H1 (cell line): Measurements from ENCODE around the gene ISM1. TPM values are rescaled to one million over a fixed set of nuclear protein-coding genes. Genes with fewer than 3 reads are reported as not detected.

Source experiments
- CTCF ChIA-PET: fragments of 300-600 bp; sonication (Branson Sonifier 250); formaldehyde crosslinking; loops from one replicate; lab custom pipeline; 2021; ENCODE audit not compliant: partially characterized antibody; lab: Charles Lee
- POLR2A ChIA-PET: fragments of 300-600 bp; sonication (Branson Sonifier 250); formaldehyde crosslinking; loops from one replicate; lab custom pipeline; 2021; ENCODE audit warnings: inconsistent platforms; ENCODE audit not compliant: partially characterized antibody; lab: Charles Lee
- DNase-seq, 2 experiments: peaks; one replicate each; pipeline versions ENCODE4 v3.0.0 to v3.0.0-alpha.2; 2010 to 2022; ENCODE audit warnings: low spot score in 2 of 2, low read depth in 1 of 2, mixed read lengths in 1 of 2
- FAIRE-seq: peaks from 2 replicates; lab custom pipeline; 2011; peaks lifted over from hg19 to GRCh38; lab: Jason Lieb, UNC
- H2AFZ ChIP-seq: 2 replicates; pipeline ENCODE4 v1.8.1; 2012; ENCODE audit warnings: low read length, inconsistent platforms
- H2AK5ac ChIP-seq: 2 replicates; pipeline ENCODE4 v1.6.1; 2013; ENCODE audit warnings: low read depth, low read length
- H2BK120ac ChIP-seq: replicated peaks from 2 replicates; pipeline ENCODE3; 2013; ENCODE audit warnings: low read depth, low read length, inconsistent platforms
- H2BK12ac ChIP-seq: 2 replicates; pipeline ENCODE4 v1.6.1; 2013; ENCODE audit warnings: low read depth, low read length
- H2BK15ac ChIP-seq: 2 replicates; pipeline ENCODE4 v1.6.1; 2013; ENCODE audit warnings: low read length
- H2BK20ac ChIP-seq: 2 replicates; pipeline ENCODE4 v1.6.1; 2013; ENCODE audit warnings: low read length
- H2BK5ac ChIP-seq: 2 replicates; pipeline ENCODE4 v1.6.1; 2013; ENCODE audit warnings: low read depth, low read length
- H3K14ac ChIP-seq: 2 replicates; pipeline ENCODE4 v1.6.1; 2013; ENCODE audit warnings: inconsistent platforms; ENCODE audit not compliant: insufficient read length
- H3K18ac ChIP-seq: 2 replicates; pipeline ENCODE4 v1.6.1; 2013; ENCODE audit warnings: low read length; ENCODE audit errors: extremely low read depth
- H3K23ac ChIP-seq: 2 replicates; pipeline ENCODE4 v1.6.1; 2013; ENCODE audit warnings: inconsistent platforms; ENCODE audit not compliant: insufficient read length
- H3K23me2 ChIP-seq: 2 replicates; pipeline ENCODE4 v1.6.1; 2013; ENCODE audit warnings: low read depth, low read length
- H3K27ac ChIP-seq: 2 replicates; pipeline ENCODE4 v1.6.1; 2011; ENCODE audit warnings: low read depth, low read length, inconsistent platforms
- H3K27me3 ChIP-seq, 4 experiments: replicated peaks in 1 of 4; 1 replicate in 1 of 4; 2 replicates in 3 of 4; pipeline versions ENCODE4 v1.6.1 to v1.8.1; 2011 to 2013; ENCODE audit warnings: low read length in 3 of 4, mild to moderate bottlenecking in 3 of 4, inconsistent platforms in 2 of 4, mixed read lengths in 2 of 4, moderate library complexity in 1 of 4; ENCODE audit not compliant: control insufficient read depth in 3 of 4, insufficient read depth in 3 of 4; ENCODE audit errors: extremely low read depth in 1 of 4
- H3K36me3 ChIP-seq, 4 experiments: 2 replicates each; pipeline versions ENCODE4 v1.6.1 to v1.8.1; 2011 to 2013; ENCODE audit warnings: mild to moderate bottlenecking in 4 of 4, low read length in 3 of 4, moderate library complexity in 2 of 4, control low read depth in 1 of 4, inconsistent platforms in 1 of 4; ENCODE audit not compliant: insufficient read depth in 4 of 4, control insufficient read depth in 2 of 4
- H3K4ac ChIP-seq: replicated peaks from 2 replicates; pipeline ENCODE3; 2013; ENCODE audit warnings: low read length, low read depth, mixed read lengths, inconsistent platforms; ENCODE audit not compliant: insufficient read length
- H3K4me1 ChIP-seq, 4 experiments: replicated peaks in 1 of 4; 1 replicate in 1 of 4; 2 replicates in 3 of 4; pipeline versions ENCODE4 v1.6.1 to v1.8.1; 2011 to 2013; ENCODE audit warnings: low read length in 3 of 4, inconsistent platforms in 2 of 4, mixed read lengths in 1 of 4; ENCODE audit not compliant: insufficient read depth in 4 of 4, control insufficient read depth in 3 of 4
- H3K4me2 ChIP-seq, 2 experiments: 2 replicates each; pipeline versions ENCODE4 v1.6.1 to v1.8.1; 2011 to 2013; ENCODE audit warnings: low read depth in 2 of 2, low read length in 2 of 2, control low read depth in 1 of 2, inconsistent platforms in 1 of 2, mild to moderate bottlenecking in 1 of 2; ENCODE audit not compliant: insufficient read depth in 1 of 2
- H3K4me3 ChIP-seq, 4 experiments: fragments of 200-600, 300-600 bp in 1 of 4; sonication (generic), shearing (Covaris generic), sonication (Bioruptor Twin) in 1 of 4; 2 replicates each; pipeline versions ENCODE4 v1.5.1 to v1.8.1; 2011 to 2016; ENCODE audit warnings: low read length in 4 of 4, low read depth in 3 of 4, control low read depth in 2 of 4, inconsistent platforms in 2 of 4, mild to moderate bottlenecking in 2 of 4, mixed read lengths in 1 of 4, moderate library complexity in 1 of 4; ENCODE audit not compliant: insufficient read depth in 2 of 4; ENCODE audit errors: extremely low read depth in 1 of 4
- H3K56ac ChIP-seq: replicated peaks from 2 replicates; pipeline ENCODE3; 2013; ENCODE audit warnings: low read depth, mild to moderate bottlenecking, mixed read lengths, low read length, inconsistent platforms; ENCODE audit not compliant: insufficient read length
- H3K79me1 ChIP-seq: 2 replicates; pipeline ENCODE4 v1.6.1; 2013; ENCODE audit warnings: low read depth, low read length, control low read depth
- H3K79me2 ChIP-seq, 2 experiments: 2 replicates each; pipeline versions ENCODE4 v1.6.1 to v1.8.1; 2012 to 2013; ENCODE audit warnings: low read length in 2 of 2, mild to moderate bottlenecking in 2 of 2, inconsistent platforms in 1 of 2; ENCODE audit not compliant: insufficient read depth in 2 of 2, control insufficient read depth in 1 of 2
- H3K9ac ChIP-seq, 4 experiments: replicated peaks in 1 of 4; 1 replicate in 1 of 4; 2 replicates in 3 of 4; pipeline versions ENCODE4 v1.6.1 to v1.8.1; 2011 to 2013; ENCODE audit warnings: low read depth in 3 of 4, low read length in 3 of 4, control low read depth in 2 of 4, mild to moderate bottlenecking in 2 of 4, moderate library complexity in 2 of 4, inconsistent platforms in 1 of 4; ENCODE audit errors: extremely low read depth in 1 of 4
- H3K9me3 ChIP-seq, 2 experiments: 2 replicates each; pipeline versions ENCODE4 v1.6.1 to v1.8.1; 2012 to 2013; ENCODE audit warnings: mild to moderate bottlenecking in 2 of 2, moderate library complexity in 2 of 2, control low read depth in 1 of 2, inconsistent platforms in 1 of 2, low read depth in 1 of 2, low read length in 1 of 2, mixed read lengths in 1 of 2; ENCODE audit not compliant: insufficient read depth in 2 of 2
- H4K20me1 ChIP-seq, 2 experiments: replicated peaks in 1 of 2; 2 replicates each; pipeline versions ENCODE3 to v1.8.1; 2011 to 2013; ENCODE audit warnings: inconsistent platforms in 2 of 2, low read length in 2 of 2, mild to moderate bottlenecking in 1 of 2; ENCODE audit not compliant: insufficient read depth in 2 of 2, control insufficient read depth in 1 of 2
- H4K5ac ChIP-seq: 2 replicates; pipeline ENCODE4 v1.6.1; 2013; ENCODE audit warnings: low read length, low read depth, mixed read lengths, inconsistent platforms; ENCODE audit not compliant: insufficient read length
- H4K8ac ChIP-seq: 2 replicates; pipeline ENCODE4 v1.8.0; 2013; ENCODE audit warnings: mild to moderate bottlenecking, moderate library complexity, low read length, inconsistent platforms; ENCODE audit not compliant: insufficient read depth; ENCODE audit errors: extremely low read depth
- H4K91ac ChIP-seq: replicated peaks from 2 replicates; pipeline ENCODE3; 2013; ENCODE audit warnings: low read length, mixed read lengths, inconsistent platforms; ENCODE audit not compliant: insufficient read length
- CBX8 ChIP-seq: fragments of 300-800, 300-1000 bp; sonication (generic); IDR thresholded peaks from 2 replicates; pipeline ENCODE4 v1.7.1; 2016; ENCODE audit warnings: low read depth, low read length, borderline replicate concordance
- CHD1 ChIP-seq: IDR thresholded peaks from 2 replicates; pipeline ENCODE4 v1.6.1; 2012; ENCODE audit warnings: low read depth, low read length, improper control_type of control experiment
- CTBP2 ChIP-seq: IDR thresholded peaks from 2 replicates; pipeline ENCODE4 v1.7.0; 2011; ENCODE audit warnings: borderline replicate concordance, mild to moderate bottlenecking, moderate library complexity, mixed read lengths, low read length; ENCODE audit not compliant: insufficient read depth, insufficient read length
- KDM1A ChIP-seq: fragments of 200-600, 300-600 bp; sonication (generic); IDR thresholded peaks from 2 replicates; pipeline ENCODE4 v1.7.1; 2016; ENCODE audit warnings: mild to moderate bottlenecking, low read length, borderline replicate concordance
- SAP30 ChIP-seq: fragments of 300-600 bp; sonication (generic); IDR thresholded peaks from 2 replicates; pipeline ENCODE4 v1.7.1; 2012; ENCODE audit warnings: low read length, moderate library complexity, mild to moderate bottlenecking, inconsistent platforms; ENCODE audit not compliant: insufficient read depth, insufficient replicate concordance
- SP2 ChIP-seq: IDR thresholded peaks from 2 replicates; pipeline ENCODE4 v1.6.1; 2012; ENCODE audit warnings: mild to moderate bottlenecking, low read length, inconsistent platforms
- WGBS, 2 experiments: shearing (Covaris generic) in 1 of 2; methylation state at CpG; one replicate each; pipeline versions ENCODE4 v1.1.6 to v1.1.7; 2013 to 2015; ENCODE audit warnings: low lambda C conversion rate in 2 of 2, mixed read lengths in 2 of 2, inconsistent platforms in 1 of 2, low coverage in 1 of 2, missing lambda C conversion rate in 1 of 2; ENCODE audit not compliant: insufficient replicate concordance in 2 of 2, insufficient coverage in 1 of 2, insufficient read length in 1 of 2; ENCODE audit errors: extremely low coverage in 1 of 2, missing lambda C conversion rate in 1 of 2; 5-methylcytosine and 5-hydroxymethylcytosine counted together
- polyA plus RNA-seq, 7 experiments: library from polyadenylated mRNA; depleted of rRNA in 3 of 7; stranded (reverse) in 5 of 7; unstranded in 2 of 7; fragments of >200 nt in 5 of 7; fragments of 200-250 nt in 2 of 7; gene quantifications; 1 replicate in 5 of 7; 2 replicates in 1 of 7; 4 replicates in 1 of 7; pipeline versions ENCODE4 v1.2.1 to v1.2.3, GENCODE V29; 2011 to 2013; ENCODE audit warnings: missing spikeins in 2 of 7, mixed read lengths in 2 of 7
- total RNA-seq: library from RNA; stranded (reverse); fragmentation: NEBNext Ultra II Directional; extraction: Animal tissue kit (Norgen Biotek cat#: 25700); gene quantifications from 2 replicates; pipeline ENCODE4 v1.2.1, GENCODE V29; 2021
- TF ChIP-seq, protein P1 (sequence below): IDR thresholded peaks from 2 replicates; pipeline ENCODE4 v1.6.1; 2012; ENCODE audit warnings: inconsistent platforms

The ISM1 gene
- total and polyA plus RNA-seq, 2 of the 8 experiments (the other 6 are each of a cell fraction or from before 2014, with no cell fraction given): 0.62 to 0.97 TPM

DNA sequence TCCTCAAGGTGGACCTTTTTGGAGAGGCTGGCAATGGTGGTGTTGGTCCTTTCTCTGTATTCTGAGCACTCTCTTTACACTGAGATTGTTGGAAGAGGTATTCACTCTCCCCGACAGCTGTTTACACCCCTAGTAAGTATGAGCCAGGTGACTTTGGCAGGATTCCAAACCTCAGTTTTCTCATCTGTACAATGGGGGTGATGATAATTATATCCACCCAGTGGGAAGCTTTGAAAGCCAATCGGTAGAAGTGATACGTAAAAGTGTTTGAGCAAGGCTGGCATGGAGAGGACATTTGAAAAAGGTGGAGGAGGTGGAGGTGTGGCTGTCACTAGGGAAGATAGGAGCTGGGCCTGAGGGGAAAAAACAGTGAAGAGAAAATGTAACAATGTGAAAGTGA is 35.5 kb downstream of the ISM1 start:
- TF ChIP-seq CBX8: no peak
- no peak for TF ChIP-seq CTBP2
- TF ChIP-seq, protein P1, sequence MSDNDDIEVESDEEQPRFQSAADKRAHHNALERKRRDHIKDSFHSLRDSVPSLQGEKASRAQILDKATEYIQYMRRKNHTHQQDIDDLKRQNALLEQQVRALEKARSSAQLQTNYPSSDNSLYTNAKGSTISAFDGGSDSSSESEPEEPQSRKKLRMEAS: no peak
- TF ChIP-seq KDM1A: no peak
- no peak for TF ChIP-seq SAP30
- TF ChIP-seq SP2: no peak
- TF ChIP-seq CHD1: no peak
- Histone ChIP-seq H3K9ac (no peak overlapping the region), H2BK20ac (no peak overlapping the region), H2BK15ac (no peak overlapping the region), H3K27me3 (no peaks in the 10 kb centered on the region), H3K56ac (no peak overlapping the region), H2BK12ac (no peak overlapping the region), H3K4ac (no peak overlapping the region), H3K23ac (no peak overlapping the region), H3K79me2 (no peaks in the 10 kb centered on the region), H3K27ac (no peak overlapping the region), H2AFZ (no peak overlapping the region), H2BK5ac (no peak overlapping the region), H3K4me2 (no peak overlapping the region), H3K4me1 (no peaks in the 10 kb centered on the region), H3K14ac (no peak overlapping the region), H4K20me1 (no peaks in the 10 kb centered on the region), H4K5ac (no peak overlapping the region), H3K18ac (no peak overlapping the region), H3K36me3 (no peaks in the 10 kb centered on the region), H3K23me2 (no peaks in the 10 kb centered on the region), H2BK120ac (no peak overlapping the region), H2AK5ac (no peak overlapping the region), H3K9me3 (no peaks in the 10 kb centered on the region), H3K79me1 (no peaks in the 10 kb centered on the region), H4K91ac (no peak overlapping the region), H4K8ac (no peak overlapping the region), H3K4me3 (no peak overlapping the region)
- CTCF ChIA-PET: interaction anchor here (1.1 to 2.6 kb wide), 2 partner anchors 286 to 290 kb away, joined by 3 to 12 read pairs; no protein-coding TSS in a partner anchor
- no peak for DNase-seq
- 94% methylated on average over 3 of the region's 3 CpGs; no CpG with 5 or more reads in 1 of the 2 experiments for WGBS, 2 experiments
- POLR2A ChIA-PET: no interaction called here
- FAIRE-seq: no peak
